DOHH2 (cell line): ENCODE measurements around the gene OXGR1.

Experiments used
- EZH2phosphoT487 ChIP-seq: fragments of 200-600 bp; sonication (generic); IDR thresholded peaks from 2 replicates; pipeline ENCODE4 v1.6.1; 2017; ENCODE audit warnings: borderline replicate concordance, mild to moderate bottlenecking, antibody characterized with exemption, low read length, moderate library complexity, mixed read lengths
- TF ChIP-seq, protein P1 (sequence below): fragments of 200-600 bp; sonication (generic); IDR thresholded peaks from one replicate; pipeline ENCODE4 v1.5.1; 2014; ENCODE audit warnings: antibody characterized with exemption, mild to moderate bottlenecking, low read depth, low read length; ENCODE audit not compliant: poor library complexity, severe bottlenecking

DNA sequence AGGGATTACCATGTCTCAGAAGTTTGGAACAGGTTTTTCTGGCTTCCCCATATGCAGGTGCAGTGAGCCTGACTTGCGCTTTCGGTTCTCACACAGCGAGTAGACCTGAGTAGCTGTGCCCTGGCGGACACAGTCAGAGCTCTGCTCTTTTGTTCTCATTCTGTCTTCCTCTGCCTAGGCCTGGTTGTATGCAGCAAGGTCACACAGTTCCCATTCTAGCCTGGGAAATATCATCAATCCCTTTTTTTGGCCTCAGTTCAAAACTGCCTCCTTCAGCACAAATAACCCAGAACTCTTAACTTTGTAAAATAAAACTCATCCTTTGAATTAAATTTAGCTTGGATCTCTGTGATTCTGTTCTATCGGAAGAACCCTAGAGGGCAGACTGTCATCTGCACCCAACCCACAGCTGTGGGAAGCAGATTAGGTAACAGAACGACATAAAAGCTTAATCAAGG, 10.2 kb downstream of the OXGR1 start:
- TF ChIP-seq, protein P1, sequence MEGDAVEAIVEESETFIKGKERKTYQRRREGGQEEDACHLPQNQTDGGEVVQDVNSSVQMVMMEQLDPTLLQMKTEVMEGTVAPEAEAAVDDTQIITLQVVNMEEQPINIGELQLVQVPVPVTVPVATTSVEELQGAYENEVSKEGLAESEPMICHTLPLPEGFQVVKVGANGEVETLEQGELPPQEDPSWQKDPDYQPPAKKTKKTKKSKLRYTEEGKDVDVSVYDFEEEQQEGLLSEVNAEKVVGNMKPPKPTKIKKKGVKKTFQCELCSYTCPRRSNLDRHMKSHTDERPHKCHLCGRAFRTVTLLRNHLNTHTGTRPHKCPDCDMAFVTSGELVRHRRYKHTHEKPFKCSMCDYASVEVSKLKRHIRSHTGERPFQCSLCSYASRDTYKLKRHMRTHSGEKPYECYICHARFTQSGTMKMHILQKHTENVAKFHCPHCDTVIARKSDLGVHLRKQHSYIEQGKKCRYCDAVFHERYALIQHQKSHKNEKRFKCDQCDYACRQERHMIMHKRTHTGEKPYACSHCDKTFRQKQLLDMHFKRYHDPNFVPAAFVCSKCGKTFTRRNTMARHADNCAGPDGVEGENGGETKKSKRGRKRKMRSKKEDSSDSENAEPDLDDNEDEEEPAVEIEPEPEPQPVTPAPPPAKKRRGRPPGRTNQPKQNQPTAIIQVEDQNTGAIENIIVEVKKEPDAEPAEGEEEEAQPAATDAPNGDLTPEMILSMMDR: no peak
- no peak for TF ChIP-seq EZH2phosphoT487
